Measurements from ENCODE around the gene LRRC10B. TPM values are rescaled to one million over a fixed set of nuclear protein-coding genes. Genes with fewer than 3 reads are reported as not detected.

Gene LRRC10B
- total RNA-seq, 1 donor from 2014 or later, result 0.45 TPM

DNA sequence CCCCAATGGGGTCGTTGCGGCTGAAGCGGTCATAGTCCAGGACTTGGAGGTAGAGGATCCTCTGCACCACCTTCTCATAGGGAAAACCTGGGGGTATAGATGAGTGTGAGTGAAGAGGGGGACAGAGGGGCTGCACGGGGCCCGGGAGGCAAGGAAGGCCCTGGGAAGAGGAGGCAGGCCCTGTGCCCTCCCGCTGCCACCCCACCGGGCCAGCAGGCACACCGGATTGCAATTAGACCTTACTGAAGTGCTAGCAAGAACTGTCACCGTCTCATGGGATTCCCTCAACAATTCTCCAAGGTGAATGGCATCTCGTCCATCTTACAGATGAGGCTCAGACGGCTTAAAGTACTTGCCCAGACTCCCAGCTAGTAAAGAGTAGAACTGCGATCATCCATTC lies 15.9 kb downstream of the LRRC10B start:
- ATAC-seq, result no peak

DNA sequence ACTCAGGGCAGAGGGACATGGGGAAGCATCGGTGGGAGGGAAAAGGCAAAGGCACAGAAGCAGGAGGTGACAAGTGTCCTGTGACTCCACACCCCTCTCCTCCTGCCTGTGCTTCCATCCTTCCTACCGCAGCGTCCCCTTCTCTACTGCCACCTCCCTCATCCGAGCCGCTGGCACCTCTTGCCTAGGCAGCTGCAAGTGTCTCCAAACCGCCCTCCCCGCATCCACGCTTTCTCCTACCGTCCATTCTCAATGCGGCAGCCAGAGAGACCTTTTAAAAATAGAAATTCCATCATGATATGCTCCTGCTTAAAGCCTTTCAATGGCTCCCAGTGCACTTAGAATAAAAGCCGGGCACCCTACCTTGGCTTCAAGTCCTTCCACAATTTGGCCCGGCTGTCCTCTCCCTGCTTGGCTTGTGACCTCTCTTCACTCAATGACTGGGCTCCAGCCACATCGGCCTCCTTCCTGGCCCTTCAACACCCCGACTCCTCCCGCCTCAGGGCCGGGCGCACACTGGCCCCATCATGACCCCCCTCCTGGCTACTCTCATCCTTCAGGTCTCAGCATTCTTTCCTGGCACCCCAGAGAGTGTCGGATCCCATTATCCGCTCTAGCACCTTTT lies 16.5 kb downstream of the LRRC10B start:
- ATAC-seq (peak; percentile 73), DNase-seq (peak; percentile 62)
- intact Hi-C loops (cut with micrococcal nuclease), result no loop called here

More for the DNA sequence above, 15.9 kb downstream of the LRRC10B start:
- DNase-seq, result no peak
- intact Hi-C loops (cut with micrococcal nuclease), result no loop called here

DNA sequence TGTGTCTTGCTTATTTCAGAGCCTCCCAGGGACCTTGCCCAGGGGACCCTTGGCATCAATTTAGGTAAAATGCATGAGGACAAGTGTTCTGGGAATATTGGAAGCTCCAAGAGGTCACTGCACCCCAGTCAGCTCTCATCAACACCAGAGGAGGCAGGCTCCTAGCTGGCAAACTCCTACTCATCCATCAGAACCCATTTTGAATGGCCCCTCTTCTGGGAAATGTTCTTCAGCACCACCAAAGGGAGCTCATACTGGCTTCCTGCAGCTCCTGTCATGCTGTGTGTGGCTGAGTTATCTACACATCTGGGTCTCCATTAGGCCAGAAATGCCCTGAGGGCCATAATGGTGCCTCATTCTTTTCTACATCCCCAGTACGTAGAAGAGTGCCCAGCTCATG lies 17.7 kb downstream of the LRRC10B start:
- intact Hi-C loops (cut with micrococcal nuclease), result no loop called here
- no peak for ATAC-seq
- DNase-seq, result no peak

DNA sequence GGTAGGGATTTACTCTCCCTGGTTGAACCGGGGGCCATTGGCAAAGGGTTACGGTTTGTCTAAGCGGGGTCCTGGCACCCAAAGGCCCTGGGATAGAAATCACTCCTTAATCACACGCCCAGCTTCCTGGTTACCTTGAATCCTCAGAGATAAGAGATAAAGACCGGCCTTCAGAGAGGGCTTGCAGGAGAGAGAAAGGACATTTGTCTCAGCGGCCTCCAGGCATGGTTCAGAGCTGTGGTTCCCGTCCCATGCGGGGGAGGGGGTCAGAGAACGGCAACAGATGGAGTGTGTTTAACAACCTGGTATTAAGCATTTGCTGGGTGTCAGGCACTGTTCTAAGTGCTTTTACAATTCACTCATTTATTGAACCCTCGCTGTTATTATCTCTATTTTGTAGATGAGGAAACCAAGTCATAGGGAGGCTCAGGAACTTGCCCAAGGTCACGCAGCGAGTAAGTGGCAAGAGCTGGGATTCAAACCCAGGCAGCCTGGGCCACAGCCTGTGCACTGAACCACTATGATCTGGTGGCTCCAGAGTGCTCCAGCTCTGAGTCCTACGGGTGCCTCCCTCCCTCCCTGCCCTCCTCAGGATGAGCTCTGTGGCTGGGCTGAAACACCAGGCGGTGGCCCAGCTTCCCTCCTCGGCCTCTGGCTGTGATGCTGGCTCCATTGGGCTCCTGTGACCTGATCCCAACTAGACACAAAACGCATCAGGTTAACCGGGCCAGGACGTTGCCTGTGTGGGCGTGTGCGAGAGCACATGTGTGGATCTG lies 18.6 kb downstream of the LRRC10B start:
- ATAC-seq, result no peak
- intact Hi-C loops (cut with micrococcal nuclease), result no loop called here
- no peak for DNase-seq

DNA sequence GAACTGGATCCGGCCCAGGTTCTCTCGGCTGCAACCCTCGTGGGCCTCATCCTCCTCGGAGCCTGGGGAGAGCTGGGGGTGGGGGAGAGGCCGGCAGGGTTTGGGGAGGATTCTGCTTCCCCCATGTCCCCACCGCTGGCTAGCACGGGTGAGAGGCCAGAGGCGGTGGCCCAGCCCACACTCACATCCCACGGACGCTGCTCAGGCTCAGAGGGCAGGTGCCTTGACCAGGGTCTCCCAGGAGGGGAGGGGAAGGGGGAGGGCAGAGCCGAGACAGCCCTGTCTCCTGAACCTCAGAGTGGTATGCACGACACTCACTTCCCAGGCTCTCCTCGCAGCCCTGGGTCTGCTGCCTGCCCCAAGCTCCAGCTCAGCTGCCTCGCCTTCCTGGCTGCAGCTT lies 19.6 kb downstream of the LRRC10B start:
- intact Hi-C loops (cut with micrococcal nuclease), result no loop called here
- ATAC-seq (no peak), DNase-seq (no peak)

DNA sequence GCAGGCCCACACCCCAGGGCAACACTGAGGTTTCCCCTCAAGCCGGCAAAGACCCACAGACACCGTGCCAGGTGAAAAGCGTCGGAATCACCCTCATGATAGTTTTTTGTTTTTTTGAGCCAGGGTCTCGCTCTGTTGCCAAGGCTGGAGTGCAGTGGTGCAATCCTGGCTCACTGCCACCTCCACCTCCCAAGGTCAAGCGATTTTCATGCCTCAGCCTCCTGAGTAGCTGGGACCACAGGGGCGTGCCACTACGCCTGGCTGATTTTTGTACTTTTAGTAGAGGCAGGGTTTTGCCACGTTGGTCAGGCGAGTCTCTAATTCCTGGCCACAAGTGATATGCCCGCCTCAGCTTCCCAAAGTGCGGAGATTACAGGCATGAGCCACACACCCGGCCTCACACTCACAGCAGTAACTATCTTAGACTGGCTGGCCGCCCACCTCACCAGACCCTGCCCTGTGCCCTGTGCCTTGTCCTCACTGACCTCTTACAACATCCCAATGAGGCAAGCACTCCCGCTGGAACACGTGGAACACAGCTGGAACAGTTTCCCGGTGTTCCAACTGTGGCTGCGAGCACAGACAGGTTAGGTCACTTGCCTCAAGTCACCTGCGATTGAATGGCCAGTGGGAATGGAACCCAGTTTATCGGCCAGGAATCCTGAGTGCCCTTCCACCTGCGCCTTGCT lies 21.1 kb downstream of the LRRC10B start:
- peak; percentile 70 for ATAC-seq
- peak; percentile 66 for DNase-seq
- intact Hi-C loops (cut with micrococcal nuclease), result no loop called here

DNA sequence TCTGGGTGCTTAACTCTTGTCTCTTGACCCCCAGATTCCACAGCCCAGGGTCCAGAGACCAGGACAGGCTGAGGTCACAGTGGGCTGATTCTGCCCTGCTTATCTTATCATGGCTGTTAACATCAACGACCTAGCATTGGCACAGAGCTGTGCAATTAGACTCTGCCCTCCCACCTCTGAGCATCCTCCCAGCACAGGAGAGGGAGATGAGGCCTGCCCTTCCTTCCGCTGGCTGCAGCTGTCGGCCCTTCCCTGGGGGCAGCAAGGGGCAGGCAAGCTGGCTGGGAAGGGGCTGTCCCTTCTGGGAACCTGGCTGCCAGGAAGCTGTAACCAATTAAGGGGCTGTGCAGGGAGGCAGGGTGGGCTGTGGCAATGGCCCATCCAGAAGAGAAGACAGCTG lies 22.5 kb downstream of the LRRC10B start:
- ATAC-seq (no peak), DNase-seq (no peak)
- intact Hi-C loops (cut with micrococcal nuclease), result no loop called here

DNA sequence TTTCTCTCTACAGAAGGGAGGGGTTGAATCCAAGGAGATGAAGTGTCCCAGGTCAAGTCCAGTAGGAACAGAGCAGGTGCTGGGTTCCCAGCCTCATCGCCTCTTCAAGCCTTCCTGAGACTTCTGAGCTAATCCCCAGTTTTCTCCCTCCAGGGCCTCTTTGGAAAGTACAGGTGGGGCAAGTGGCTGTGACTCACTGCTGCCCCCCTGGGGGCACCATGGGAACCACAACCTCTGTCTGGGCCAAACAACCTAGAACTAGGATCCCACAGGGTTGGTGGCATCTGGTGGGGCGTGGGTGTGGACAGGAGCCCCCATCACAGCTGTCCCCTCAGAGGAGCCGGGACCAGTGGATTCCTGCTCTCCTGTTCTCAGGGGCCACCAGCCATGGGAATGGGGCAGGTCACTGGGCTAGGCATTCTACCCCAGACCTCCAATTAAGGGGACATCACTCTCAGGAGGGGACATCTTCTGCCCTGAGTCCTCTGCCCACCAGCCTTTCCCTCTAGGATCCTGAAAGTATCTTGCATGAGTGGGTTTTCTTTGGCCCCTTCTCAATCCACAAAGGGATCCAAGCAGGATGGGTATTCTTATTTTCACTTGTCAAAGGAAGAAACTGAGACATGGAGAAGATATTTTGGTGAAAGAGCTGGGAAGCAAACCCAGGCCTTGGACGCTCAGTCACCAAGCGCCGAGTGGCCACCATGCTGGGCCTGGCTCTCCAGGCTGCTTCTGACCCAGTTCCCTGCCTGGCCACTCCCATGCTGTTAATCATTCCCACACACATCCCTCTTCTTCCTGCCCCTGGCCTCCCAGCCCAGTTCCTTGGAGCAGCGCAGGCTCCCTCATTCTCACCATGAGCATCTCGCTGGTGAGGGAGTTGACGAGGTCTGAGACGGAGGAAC lies 23.8 kb downstream of the LRRC10B start:
- intact Hi-C loops (cut with micrococcal nuclease), result no loop called here
- ATAC-seq (no peak), DNase-seq (peak; percentile 48)

DNA sequence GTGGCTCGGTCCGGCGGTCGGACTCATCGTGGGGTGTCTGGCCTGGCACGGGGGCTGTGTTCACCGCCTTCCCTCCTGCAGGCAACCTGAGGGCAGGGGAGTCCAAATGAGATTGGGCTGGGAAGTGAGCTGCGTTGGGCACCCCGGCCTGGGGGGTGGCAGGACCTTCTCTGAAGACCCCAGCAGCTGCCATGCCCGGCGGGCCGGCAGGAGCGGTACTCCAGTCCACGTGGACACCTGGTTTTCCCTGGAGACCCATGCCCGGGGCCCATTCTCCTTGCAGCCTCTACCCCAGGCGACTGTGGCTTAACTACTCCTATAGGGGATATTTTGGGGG lies 24.5 kb downstream of the LRRC10B start:
- DNase-seq (no peak), ATAC-seq (no peak)
- intact Hi-C loops (cut with micrococcal nuclease), result no loop called here

DNA sequence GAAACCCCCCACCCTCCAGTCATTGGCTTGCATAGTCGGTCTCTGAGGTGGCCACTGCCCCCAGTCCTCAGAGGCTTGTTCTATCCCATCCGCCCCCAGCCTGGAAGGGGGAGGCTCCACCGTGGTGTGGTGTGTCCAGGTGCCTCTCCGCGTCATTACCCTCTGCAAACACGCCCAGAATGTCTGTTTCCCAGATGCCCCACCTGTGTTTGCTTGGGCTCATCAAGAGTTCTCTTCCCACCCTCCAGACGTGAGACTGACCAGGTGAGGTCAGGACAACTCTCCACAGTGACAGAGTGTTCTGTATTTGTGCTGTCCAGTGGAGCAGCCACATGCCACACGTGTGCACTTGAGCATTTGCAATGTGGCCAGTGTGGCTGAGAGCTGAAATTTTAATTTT lies 24.9 kb downstream of the LRRC10B start:
- ATAC-seq (no peak), DNase-seq (no peak)
- intact Hi-C loops (cut with micrococcal nuclease), result no loop called here

DNA sequence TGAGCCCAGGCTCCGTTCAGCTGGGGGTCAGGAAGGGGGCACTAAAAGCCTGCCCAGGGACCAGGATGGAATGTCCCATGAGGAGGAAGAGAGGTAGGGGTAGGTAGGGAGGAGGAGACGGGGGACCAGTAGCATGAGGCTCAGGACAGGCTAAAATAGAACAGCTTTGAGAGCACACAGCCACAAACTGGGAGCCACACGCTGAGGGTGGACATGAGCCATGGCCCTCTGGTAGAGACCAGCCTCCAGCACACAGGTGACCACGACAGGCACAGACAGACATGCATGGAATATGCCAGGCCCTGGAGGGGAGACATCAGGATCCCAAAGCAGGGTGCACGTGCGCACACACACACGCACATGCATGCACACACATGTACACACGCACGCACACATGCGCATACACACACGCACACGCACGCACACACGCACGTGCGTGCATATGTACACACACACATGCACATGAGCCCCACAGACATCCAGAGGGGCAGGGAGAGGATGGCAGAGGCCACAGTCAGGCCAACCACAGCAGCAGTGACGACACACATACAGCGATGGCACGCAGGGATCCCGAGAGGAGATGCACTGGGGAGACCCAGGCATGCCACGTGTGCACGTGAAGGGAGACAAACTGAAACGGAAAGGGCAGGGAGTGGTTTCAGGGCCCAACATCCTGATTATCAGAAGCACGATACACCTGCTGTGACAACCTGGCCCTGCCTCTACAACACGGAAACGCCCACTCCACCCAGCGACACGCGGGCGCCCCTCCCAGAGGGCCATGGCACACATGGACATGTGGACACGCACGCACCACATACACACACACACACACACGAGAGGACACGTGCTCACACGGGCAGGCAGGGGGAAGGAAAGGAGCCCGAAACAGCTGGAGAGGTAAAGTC lies 25.7 kb downstream of the LRRC10B start:
- intact Hi-C loops (cut with micrococcal nuclease), result no loop called here
- DNase-seq, result no peak
- no peak for ATAC-seq

DNA sequence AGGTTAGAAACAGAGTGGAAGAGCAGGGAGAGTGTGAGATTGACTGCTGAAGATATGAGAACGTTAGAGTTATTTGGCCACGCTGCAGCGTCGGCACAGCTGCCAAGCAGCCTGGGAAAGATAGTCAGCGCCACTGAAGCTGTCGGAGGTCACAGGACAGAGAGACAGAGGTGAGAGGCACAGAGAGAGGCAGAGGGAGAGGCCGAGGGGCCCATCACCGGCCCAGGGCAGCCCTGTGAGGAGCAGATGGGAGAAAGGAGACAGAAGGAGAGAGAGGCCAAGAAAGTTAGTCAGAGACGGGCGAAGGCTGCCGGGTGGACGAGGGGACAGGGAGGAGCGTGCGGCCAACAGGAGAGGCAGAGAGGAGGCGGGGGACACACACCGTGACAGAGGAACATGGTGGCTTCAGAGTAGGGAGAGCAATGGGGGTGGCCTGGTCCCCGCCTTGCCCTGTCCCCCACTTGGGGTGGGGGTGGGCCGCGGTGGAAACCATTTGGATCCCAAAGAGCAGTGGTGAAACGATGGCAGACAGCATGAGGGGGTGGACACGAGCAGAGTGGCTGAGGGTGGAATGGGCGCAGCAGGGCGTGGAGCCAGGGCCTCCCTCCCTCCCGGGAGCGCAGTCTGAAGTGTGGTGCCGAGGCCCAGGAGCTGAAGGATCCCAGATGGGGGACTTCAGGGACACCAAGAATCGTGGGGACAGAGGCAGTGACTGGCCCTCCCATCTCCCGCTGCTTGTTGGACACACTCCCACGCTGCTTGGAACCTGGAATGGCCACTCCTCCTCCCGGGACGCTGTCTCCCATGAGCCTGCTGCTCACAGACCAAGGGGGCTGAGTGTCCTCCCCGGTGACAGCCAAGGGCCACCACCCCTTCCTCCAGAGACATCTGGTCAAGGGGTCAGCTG lies 26.6 kb downstream of the LRRC10B start:
- peak; percentile 71 for DNase-seq
- intact Hi-C loops (cut with micrococcal nuclease), result no loop called here
- peak; percentile 74 for ATAC-seq

DNA sequence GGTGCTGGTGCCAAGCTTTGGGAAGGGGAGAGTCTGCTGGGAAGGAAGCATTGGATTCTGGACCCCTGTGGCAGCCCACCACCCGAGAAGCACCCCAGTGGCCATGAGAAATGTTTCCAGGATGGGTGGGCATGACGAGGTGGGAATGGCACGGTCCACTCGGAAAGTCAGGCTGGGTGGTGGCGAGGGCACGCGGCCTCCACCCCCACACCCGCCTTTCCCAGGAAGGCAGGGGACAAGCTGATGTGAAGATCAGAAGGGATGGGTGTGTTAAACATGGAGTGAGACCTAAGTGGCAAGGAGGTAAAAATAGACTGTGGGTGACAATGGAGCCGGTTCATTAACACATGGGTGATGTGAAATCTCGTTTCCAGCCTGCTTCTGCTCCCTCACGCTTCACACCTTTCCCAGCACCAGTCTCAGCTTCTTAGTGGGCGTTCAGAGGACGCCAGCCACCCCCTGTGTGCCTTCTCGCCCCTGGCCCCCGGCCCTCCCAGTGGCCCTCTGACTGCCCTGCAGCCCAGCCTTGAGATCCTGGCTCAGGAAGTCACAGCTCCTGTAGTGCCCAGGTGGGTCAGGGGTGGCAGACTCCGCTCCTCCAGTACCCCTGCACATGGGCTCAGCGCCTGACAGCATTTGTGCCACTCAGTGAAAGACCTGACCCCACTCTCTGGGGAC lies 27.6 kb downstream of the LRRC10B start:
- no peak for ATAC-seq
- intact Hi-C loops (cut with micrococcal nuclease), result no loop called here
- no peak for DNase-seq

DNA sequence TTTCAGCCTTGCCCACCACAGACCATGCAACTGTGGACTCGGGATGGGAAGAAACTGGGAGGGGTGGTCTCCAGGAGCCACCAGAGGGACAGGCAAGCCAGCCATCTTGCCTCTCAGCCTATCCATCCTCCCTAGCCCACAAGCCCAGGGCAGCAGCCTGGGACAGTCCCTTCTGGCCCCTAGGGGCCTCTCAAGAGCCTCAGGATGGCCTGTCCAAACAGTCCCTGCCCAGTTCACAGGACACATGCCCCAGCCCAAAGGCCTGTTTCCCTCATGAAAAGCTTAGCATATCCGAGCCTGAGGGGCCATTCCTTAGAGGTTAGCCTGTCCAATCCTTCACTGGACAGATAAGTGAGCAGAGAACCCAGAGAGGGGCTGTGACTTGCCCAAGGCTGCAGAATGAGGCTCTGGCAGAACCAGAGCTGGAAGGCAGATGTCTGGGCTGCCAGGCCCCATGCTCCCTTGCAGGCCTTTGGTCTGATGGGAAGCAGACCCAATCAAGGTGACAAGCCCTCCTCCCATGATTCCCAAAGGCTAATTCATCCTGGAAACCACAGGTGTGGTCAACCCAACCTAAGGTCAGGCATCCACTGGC lies 28.2 kb downstream of the LRRC10B start:
- intact Hi-C loops (cut with micrococcal nuclease), result no loop called here
- ATAC-seq, result no peak
- DNase-seq, result no peak

DNA sequence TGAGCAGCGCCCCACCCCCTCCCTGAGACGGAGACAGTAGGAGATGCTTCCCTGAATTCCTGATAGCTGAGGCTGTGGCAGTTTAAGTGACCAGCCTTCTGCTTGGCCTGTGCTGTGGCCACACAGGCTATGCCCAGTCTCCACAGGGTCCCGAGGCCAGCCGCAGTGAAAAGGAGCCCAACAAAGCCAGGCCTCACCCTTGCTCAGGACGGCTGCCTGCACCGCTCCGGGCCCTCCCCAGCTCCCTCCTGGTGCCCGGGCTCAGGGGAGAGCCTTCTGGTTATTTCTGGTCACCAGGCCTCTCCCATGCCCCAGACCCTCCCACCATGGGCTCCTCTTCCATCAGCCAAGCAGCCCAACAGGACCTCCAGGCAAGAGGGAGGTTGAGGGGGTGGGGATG lies 28.8 kb downstream of the LRRC10B start:
- DNase-seq (no peak), ATAC-seq (no peak)
- intact Hi-C loops (cut with micrococcal nuclease), result no loop called here

DNA sequence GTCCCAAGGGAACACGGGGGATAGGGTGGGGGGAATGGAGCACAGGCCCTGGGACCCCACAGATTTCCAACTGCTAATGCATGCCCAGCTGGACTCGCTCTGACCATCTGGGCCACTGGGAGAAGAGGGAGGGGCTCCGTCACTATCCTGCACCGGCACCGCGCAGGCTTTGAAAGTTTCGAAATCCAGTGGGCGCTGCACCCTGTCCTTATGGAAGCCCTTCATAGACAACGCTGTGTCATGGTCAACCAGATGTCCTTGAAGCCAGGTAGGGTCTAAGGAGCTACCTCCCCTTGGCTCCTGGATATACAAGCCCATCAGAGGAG lies 30.1 kb downstream of the LRRC10B start:
- intact Hi-C loops (cut with micrococcal nuclease), result no loop called here
- no peak for ATAC-seq
- no peak for DNase-seq

DNA sequence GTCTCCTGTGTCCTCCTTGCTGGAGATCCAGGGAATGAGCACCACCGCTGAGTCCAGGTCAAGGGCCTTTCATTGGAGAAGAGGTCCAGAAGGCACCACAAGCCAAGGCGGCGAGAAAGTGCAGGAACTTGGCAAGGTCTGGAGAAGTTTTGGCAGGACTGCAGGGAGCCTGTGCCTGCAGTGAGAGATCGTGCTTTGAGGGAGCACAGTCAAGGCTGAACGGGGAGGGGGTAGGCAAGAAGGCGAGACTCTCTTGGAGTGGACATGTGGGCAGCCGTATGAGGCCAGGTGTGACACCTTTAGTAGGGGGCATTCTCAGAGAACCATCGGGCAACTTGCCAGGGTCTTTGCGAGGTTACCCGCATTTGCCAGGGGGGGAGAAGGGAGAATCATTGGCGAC lies 30.5 kb downstream of the LRRC10B start:
- peak; percentile 49 for ATAC-seq
- DNase-seq, result peak; percentile 57
- intact Hi-C loops (cut with micrococcal nuclease), result no loop called here
